ENCODE results near the gene UBE2E1.

The UBE2E1 gene

GRCh38 chr3:23882487-23882918 lies 76.7 kb downstream of the UBE2E1 start:
- peaks cover 37% of the 10 kb centered on the region for H3K9me3 ChIP-seq
- no peak overlapping the region for H3K9ac ChIP-seq
- H3K27me3 ChIP-seq = no peaks in the 10 kb centered on the region
- H3K4me3 ChIP-seq = no peak overlapping the region
- no peak for TF ChIP-seq Cebpa-rat (IDR thresholded peaks at IDR 0.05)
- peaks cover 74% of the 10 kb centered on the region for H3K36me3 ChIP-seq
- no peak overlapping the region for H3K27ac ChIP-seq
- peaks cover 100% of the 10 kb centered on the region for H4K20me1 ChIP-seq
- H3K4me1 ChIP-seq = peaks cover 5% of the 10 kb centered on the region; the same call in 1 of the 2 replicates
- no peak overlapping the region for H3K4me2 ChIP-seq

- peaks cover 71% of the 10 kb centered on the region for H3K36me3 ChIP-seq
- no peak overlapping the region for H3K27ac ChIP-seq
- H3K4me3 ChIP-seq = no peak overlapping the region
- no peaks in the 10 kb centered on the region for H3K27me3 ChIP-seq
- H3K4me2 ChIP-seq = no peak overlapping the region
- no peak overlapping the region for H3K9ac ChIP-seq
- TF ChIP-seq Cebpa-rat (IDR thresholded peaks at IDR 0.05) = no peak
- peaks cover 18% of the 10 kb centered on the region for H3K9me3 ChIP-seq
- peaks cover 100% of the 10 kb centered on the region for H4K20me1 ChIP-seq
- peaks cover 5% of the 10 kb centered on the region; the same call in 1 of the 2 replicates for H3K4me1 ChIP-seq
These were observed 78.7 kb downstream of the UBE2E1 start for GRCh38 chr3:23884481-23884880.

- Histone ChIP-seq H3K9me3 (peaks cover 13% of the 10 kb centered on the region; the same call in 1 of the 2 replicates), H3K27ac (no peak overlapping the region), H3K4me3 (no peak overlapping the region), H3K4me1 (peaks cover 5% of the 10 kb centered on the region; the same call in 1 of the 2 replicates), H4K20me1 (peaks cover 100% of the 10 kb centered on the region), H3K9ac (no peak overlapping the region), H3K36me3 (peaks cover 73% of the 10 kb centered on the region), H3K4me2 (no peak overlapping the region), H3K27me3 (no peaks in the 10 kb centered on the region)
- TF ChIP-seq Cebpa-rat (IDR thresholded peaks at IDR 0.05) = no peak
These were observed 79.5 kb downstream of the UBE2E1 start for GRCh38 chr3:23885210-23885609.

GRCh38 chr3:23886311-23886710 lies 80.6 kb downstream of the UBE2E1 start:
- Histone ChIP-seq H3K4me1 (no peaks in the 10 kb centered on the region; the same call in 1 of the 2 replicates), H3K36me3 (peaks cover 81% of the 10 kb centered on the region), H4K20me1 (peaks cover 97% of the 10 kb centered on the region), H3K27ac (no peak overlapping the region), H3K9ac (no peak overlapping the region), H3K27me3 (no peaks in the 10 kb centered on the region), H3K4me2 (no peak overlapping the region), H3K4me3 (no peak overlapping the region), H3K9me3 (peaks cover 13% of the 10 kb centered on the region; the same call in 1 of the 2 replicates)
- no peak for TF ChIP-seq Cebpa-rat (IDR thresholded peaks at IDR 0.05)

- TF ChIP-seq Cebpa-rat (IDR thresholded peaks at IDR 0.05) = no peak
- no peaks in the 10 kb centered on the region for H3K9me3 ChIP-seq
- no peak overlapping the region for H3K27ac ChIP-seq
- no peaks in the 10 kb centered on the region for H3K4me1 ChIP-seq
- H3K36me3 ChIP-seq = peaks cover 79% of the 10 kb centered on the region
- H4K20me1 ChIP-seq = peaks cover 97% of the 10 kb centered on the region
- H3K27me3 ChIP-seq = no peaks in the 10 kb centered on the region
- no peak overlapping the region for H3K4me3 ChIP-seq
- no peak overlapping the region for H3K4me2 ChIP-seq
- H3K9ac ChIP-seq = no peak overlapping the region
These were observed 83.0 kb downstream of the UBE2E1 start for GRCh38 chr3:23888617-23889228.

GRCh38 chr3:23889386-23889785 lies 83.6 kb downstream of the UBE2E1 start:
- Histone ChIP-seq H3K9ac (no peak overlapping the region), H3K9me3 (no peaks in the 10 kb centered on the region), H3K27ac (no peak overlapping the region), H3K36me3 (peaks cover 81% of the 10 kb centered on the region), H3K4me3 (no peak overlapping the region), H4K20me1 (peaks cover 97% of the 10 kb centered on the region), H3K27me3 (no peaks in the 10 kb centered on the region), H3K4me1 (no peaks in the 10 kb centered on the region), H3K4me2 (no peak overlapping the region)
- TF ChIP-seq Cebpa-rat (IDR thresholded peaks at IDR 0.05) = no peak

- Histone ChIP-seq H3K27me3 (no peaks in the 10 kb centered on the region), H3K9me3 (no peaks in the 10 kb centered on the region), H3K4me3 (no peak overlapping the region), H3K4me2 (no peak overlapping the region), H3K9ac (no peak overlapping the region), H3K27ac (no peak overlapping the region), H3K4me1 (no peaks in the 10 kb centered on the region), H3K36me3 (peaks cover 81% of the 10 kb centered on the region), H4K20me1 (peaks cover 97% of the 10 kb centered on the region)
- TF ChIP-seq Cebpa-rat (IDR thresholded peaks at IDR 0.05) = no peak
These were observed 84.2 kb downstream of the UBE2E1 start for GRCh38 chr3:23889950-23890349.

GRCh38 chr3:23894254-23895061 lies 88.7 kb downstream of the UBE2E1 start:
- no peak overlapping the region for H3K4me2 ChIP-seq
- H4K20me1 ChIP-seq = peaks cover 57% of the 10 kb centered on the region
- H3K27me3 ChIP-seq = no peaks in the 10 kb centered on the region
- no peak overlapping the region for H3K4me3 ChIP-seq
- no peak for TF ChIP-seq Cebpa-rat (IDR thresholded peaks at IDR 0.05)
- no peak overlapping the region for H3K9ac ChIP-seq
- H3K27ac ChIP-seq = no peak overlapping the region
- no peaks in the 10 kb centered on the region for H3K4me1 ChIP-seq
- 0 out of 2 replicates have a peak, but pooled peaks cover 9% of the 10 kb centered on the region for H3K9me3 ChIP-seq
- peaks cover 93% of the 10 kb centered on the region for H3K36me3 ChIP-seq

GRCh38 chr3:23895181-23895580 lies 89.4 kb downstream of the UBE2E1 start:
- 0 out of 2 replicates have a peak, but pooled peaks cover 9% of the 10 kb centered on the region for H3K9me3 ChIP-seq
- peaks cover 50% of the 10 kb centered on the region for H4K20me1 ChIP-seq
- no peak for TF ChIP-seq Cebpa-rat (IDR thresholded peaks at IDR 0.05)
- H3K27me3 ChIP-seq = no peaks in the 10 kb centered on the region
- H3K4me3 ChIP-seq = no peak overlapping the region
- no peak overlapping the region for H3K4me2 ChIP-seq
- no peak overlapping the region for H3K9ac ChIP-seq
- no peaks in the 10 kb centered on the region for H3K4me1 ChIP-seq
- no peak overlapping the region for H3K27ac ChIP-seq
- H3K36me3 ChIP-seq = peaks cover 93% of the 10 kb centered on the region

- Histone ChIP-seq H3K4me3 (no peak overlapping the region), H3K4me1 (no peaks in the 10 kb centered on the region), H3K9ac (no peak overlapping the region), H3K4me2 (no peak overlapping the region), H3K9me3 (0 out of 2 replicates have a peak, but pooled peaks cover 9% of the 10 kb centered on the region), H3K27me3 (no peaks in the 10 kb centered on the region), H3K36me3 (peaks cover 81% of the 10 kb centered on the region), H4K20me1 (no peaks in the 10 kb centered on the region), H3K27ac (no peak overlapping the region)
- TF ChIP-seq Cebpa-rat (IDR thresholded peaks at IDR 0.05) = peak; percentile 73; the same call in 1 of the 2 replicates
These were observed 95.0 kb downstream of the UBE2E1 start for GRCh38 chr3:23900744-23901143.
